GM12801 (cell line): Measurements from ENCODE around the gene CPHXL.

Experiments used
- TF ChIP-seq, protein P1 (sequence below): IDR thresholded peaks from one replicate; pipeline ENCODE4 v1.5.1; 2011; ENCODE audit warnings: control low read depth; ENCODE audit not compliant: insufficient read length; ENCODE audit errors: extremely low read depth

CPHXL gene

DNA sequence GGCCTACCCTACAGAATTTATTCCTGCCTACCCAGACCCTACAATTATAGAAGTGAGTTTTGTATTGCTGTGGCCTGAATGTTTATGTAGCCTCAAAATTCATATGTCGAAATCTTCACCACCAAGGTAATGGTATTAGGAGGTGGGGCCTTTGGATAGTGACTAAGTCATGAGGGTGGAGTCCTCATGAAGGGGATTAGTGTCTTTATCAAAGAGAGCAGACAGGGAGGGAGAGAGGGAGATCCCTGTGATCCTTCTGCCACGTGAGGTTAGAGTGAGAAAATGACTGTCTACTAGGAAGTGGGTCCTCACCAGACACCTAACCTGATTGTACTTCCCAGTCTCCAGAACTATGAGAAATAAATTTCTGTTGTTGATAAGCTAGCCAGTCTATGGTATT, 24.0 kb downstream of the CPHXL start:
- TF ChIP-seq, protein P1, sequence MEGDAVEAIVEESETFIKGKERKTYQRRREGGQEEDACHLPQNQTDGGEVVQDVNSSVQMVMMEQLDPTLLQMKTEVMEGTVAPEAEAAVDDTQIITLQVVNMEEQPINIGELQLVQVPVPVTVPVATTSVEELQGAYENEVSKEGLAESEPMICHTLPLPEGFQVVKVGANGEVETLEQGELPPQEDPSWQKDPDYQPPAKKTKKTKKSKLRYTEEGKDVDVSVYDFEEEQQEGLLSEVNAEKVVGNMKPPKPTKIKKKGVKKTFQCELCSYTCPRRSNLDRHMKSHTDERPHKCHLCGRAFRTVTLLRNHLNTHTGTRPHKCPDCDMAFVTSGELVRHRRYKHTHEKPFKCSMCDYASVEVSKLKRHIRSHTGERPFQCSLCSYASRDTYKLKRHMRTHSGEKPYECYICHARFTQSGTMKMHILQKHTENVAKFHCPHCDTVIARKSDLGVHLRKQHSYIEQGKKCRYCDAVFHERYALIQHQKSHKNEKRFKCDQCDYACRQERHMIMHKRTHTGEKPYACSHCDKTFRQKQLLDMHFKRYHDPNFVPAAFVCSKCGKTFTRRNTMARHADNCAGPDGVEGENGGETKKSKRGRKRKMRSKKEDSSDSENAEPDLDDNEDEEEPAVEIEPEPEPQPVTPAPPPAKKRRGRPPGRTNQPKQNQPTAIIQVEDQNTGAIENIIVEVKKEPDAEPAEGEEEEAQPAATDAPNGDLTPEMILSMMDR = no peak

DNA sequence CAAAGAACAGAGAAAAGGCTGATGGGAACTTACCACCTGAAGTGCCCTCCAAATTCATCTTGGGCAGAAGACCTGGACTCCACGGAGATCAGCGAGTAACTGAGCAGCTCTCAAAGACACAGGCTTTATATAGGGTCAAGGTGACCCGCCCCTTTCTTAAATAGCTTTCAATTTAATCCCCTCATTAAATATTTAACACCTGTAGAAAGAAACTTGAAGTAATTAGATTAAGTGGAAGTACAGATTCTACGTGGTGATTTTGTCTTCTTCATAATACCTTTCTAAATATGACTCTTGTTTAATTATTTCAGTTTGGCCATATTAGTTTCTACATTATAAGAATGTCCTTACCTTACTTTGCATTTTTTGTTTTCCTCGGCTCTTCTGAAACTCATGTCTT, 24.9 kb downstream of the CPHXL start, which contains the start of gene DUXB:
DUXB (minus strand) TSS at position 101 of the 400 bp plus-strand sequence; CDS start at position 58, 43 bp downstream.
- TF ChIP-seq, protein P1 = no peak

DNA sequence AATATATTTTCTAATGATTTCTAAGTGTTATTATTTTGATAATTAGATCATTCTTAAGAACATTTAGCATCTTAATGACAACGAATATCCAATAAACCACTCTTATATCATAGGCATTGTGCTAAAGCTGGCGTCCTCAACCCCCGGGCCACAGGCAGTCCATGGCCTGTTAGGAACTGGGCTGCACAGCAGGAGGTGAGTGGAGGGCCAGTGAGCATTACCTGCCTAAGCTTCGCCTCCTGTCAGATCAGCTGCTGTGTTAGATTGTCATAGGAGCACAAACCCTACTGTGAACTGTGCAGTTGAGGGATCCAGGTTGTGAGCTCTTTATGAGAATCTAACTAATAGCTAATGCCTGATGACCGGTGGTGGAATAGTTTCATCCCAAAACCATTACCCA, 28.7 kb downstream of the CPHXL start:
- TF ChIP-seq, protein P1 = no peak

DNA sequence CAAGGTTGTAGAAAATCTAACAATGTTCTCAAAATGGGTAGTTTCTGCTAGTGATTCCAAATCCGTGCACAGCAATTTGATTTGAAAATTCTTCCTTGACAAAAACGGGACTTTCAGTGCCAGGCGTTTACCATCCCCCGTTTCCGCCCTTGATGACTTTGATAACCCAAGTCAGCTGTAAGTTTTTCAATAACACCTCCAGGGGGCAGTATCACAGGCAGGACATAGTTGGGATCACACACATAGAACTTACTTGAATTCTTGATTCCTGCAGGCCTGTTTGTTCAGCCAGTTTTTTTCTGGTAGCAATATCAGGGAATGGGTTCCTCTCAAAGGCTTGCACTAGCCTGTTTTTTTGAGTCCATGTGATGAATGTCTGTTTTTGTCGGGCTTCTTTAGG, 30.6 kb downstream of the CPHXL start:
- TF ChIP-seq, protein P1 = no peak

DNA sequence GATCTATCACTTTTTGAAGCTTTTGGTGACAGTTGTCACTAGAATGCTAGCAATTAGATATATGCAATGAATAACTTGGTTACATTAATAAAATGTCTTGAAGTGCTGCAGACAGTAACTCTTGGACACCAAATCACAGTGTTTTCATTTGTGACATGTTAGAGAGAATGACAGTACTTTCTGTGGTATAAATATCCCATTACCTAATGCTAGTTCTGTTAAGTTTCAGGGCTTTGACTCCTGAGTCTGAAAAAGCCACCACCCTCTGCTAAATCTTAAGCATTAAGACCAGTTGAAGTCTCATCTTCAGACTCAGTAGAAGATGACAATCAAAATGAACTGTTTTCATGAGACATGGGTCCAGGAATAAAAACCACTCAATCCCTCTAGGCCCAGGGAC, 38.9 kb downstream of the CPHXL start:
- TF ChIP-seq, protein P1 = no peak

DNA sequence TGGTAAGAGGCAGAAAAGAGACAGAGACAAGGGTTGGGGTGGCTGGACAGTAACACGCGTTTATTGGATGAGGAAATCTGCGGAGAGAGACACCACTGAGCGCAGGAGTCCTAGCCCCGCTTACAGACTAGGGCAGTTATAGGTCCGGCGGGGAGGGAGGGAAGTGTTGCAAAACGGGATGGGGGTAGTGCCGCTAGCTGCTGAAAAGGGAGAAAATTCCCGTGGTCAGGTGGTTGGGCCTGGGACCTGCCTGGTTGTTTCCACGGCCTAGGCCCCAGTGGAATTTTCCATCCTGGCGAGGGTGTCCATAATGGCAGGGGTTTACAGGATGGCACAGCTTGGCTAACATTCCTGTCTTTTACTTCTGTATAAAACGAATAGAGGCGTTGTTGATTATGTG, 44.0 kb downstream of the CPHXL start:
- TF ChIP-seq, protein P1 = no peak

DNA sequence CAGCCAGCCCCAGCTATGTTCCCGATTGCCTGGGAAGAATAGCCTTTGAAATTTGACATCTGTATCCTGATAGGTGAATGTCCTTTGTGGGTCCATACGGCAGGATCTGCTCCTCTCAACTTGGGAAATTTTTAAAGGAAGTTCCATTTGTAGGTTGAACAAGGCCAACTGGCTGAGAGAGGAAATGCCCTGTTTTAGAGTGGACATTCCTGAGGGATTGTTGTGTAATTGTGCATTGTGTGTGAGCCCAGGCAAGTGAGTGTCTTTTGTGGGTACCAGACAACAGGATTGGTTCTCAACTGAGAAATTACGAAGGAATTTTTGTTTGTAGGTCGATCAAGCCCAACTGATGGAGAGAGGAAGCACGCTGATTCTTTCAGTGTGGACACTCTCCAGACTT, 46.9 kb downstream of the CPHXL start:
- TF ChIP-seq, protein P1 = no peak

DNA sequence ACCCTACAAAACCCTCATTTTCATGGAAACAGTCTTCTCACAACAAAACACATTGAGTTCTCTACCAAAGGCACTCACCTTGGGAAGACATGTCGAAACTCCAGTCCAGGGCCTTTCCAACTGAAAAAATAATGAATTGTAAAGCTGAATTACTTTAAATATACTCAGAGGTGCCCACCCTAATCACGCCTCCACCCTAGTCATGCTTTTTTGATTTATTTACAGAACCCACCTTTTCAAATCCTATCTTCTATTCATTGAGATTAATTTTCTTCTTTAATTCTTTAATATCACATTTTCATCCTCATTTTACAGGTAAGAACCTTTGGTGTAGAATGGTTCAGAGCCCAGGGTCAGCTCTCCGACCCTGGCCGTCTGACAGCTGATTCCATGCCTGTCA, 49.4 kb downstream of the CPHXL start, which contains the start of gene CPHXL2:
CPHXL2 (minus strand) TSS at position 101 of the 400 bp plus-strand sequence; CDS start at position 91, 10 bp downstream.
- TF ChIP-seq, protein P1 = no peak
